ENCODE measurements around the gene ROR1.

GRCh38 chr1:63936801-63937200, 163.0 kb downstream of the ROR1 start:
- TF ChIP-seq POLR2A (IDR thresholded peaks at IDR 0.05; ENCODE audit: extremely low read depth, insufficient read length) (no peak), MAX (IDR thresholded peaks at IDR 0.05; ENCODE audit: low read depth, low read length) (no peak)
